Keratinocyte (primary cell): ENCODE measurements around the gene ZNF282. TPM values are rescaled to one million over a fixed set of nuclear protein-coding genes. Genes with fewer than 3 reads are reported as not detected.

ENCODE experiments used
- DNase-seq: peaks from one replicate; pipeline ENCODE4 v3.0.0-alpha.2; 2011; ENCODE audit warnings: low read depth, missing footprints, low spot score
- FAIRE-seq: peaks from 2 replicates; lab custom pipeline; 2011; peaks lifted over from hg19 to GRCh38; lab: Jason Lieb, UNC
- H2AFZ ChIP-seq: 2 replicates; pipeline ENCODE4 v1.6.0; 2012; ENCODE audit warnings: low read length, control low read depth, inconsistent platforms; ENCODE audit not compliant: control insufficient read depth
- H3K27ac ChIP-seq: 2 replicates; pipeline ENCODE4 v1.5.1; 2011; ENCODE audit warnings: low read length; ENCODE audit not compliant: control insufficient read depth, insufficient read depth
- H3K27me3 ChIP-seq: 3 replicates; pipeline ENCODE4 v1.6.0; 2011; ENCODE audit warnings: low read length; ENCODE audit not compliant: control insufficient read depth, insufficient read depth; ENCODE audit errors: extremely low read depth
- H3K36me3 ChIP-seq, 2 experiments: 2 replicates in 1 of 2; 3 replicates in 1 of 2; pipeline ENCODE4 v1.5.1; 2011; ENCODE audit warnings: low read length in 2 of 2, mild to moderate bottlenecking in 1 of 2; ENCODE audit not compliant: control insufficient read depth in 2 of 2, insufficient read depth in 2 of 2; ENCODE audit errors: extremely low read depth in 1 of 2
- H3K4me1 ChIP-seq: 3 replicates; pipeline ENCODE4 v1.5.1; 2011; ENCODE audit warnings: low read length; ENCODE audit not compliant: control insufficient read depth, insufficient read depth; ENCODE audit errors: extremely low read depth
- H3K4me2 ChIP-seq: 3 replicates; pipeline ENCODE4 v1.6.0; 2011; ENCODE audit warnings: low read depth, low read length; ENCODE audit not compliant: control insufficient read depth, insufficient read depth; ENCODE audit errors: extremely low read depth
- H3K4me3 ChIP-seq, 3 experiments: fragments of 200-600 bp in 1 of 3; sonication (generic) in 1 of 3; 2 replicates in 2 of 3; 3 replicates in 1 of 3; pipeline ENCODE4 v1.5.1; 2011 to 2016; ENCODE audit warnings: low read length in 3 of 3, mild to moderate bottlenecking in 3 of 3, control low read depth in 2 of 3, inconsistent platforms in 1 of 3, low read depth in 1 of 3, mixed read lengths in 1 of 3, mixed run types in 1 of 3, moderate library complexity in 1 of 3; ENCODE audit not compliant: control insufficient read depth in 2 of 3, insufficient read depth in 2 of 3; ENCODE audit errors: extremely low read depth in 1 of 3
- H3K79me2 ChIP-seq: 2 replicates; pipeline ENCODE4 v1.6.0; 2012; ENCODE audit warnings: low read length; ENCODE audit not compliant: control insufficient read depth, insufficient read depth
- H3K9ac ChIP-seq: 3 replicates; pipeline ENCODE4 v1.6.0; 2011; ENCODE audit warnings: low read length; ENCODE audit not compliant: control insufficient read depth, insufficient read depth; ENCODE audit errors: extremely low read depth
- H3K9me1 ChIP-seq: 3 replicates; pipeline ENCODE4 v1.6.0; 2011; ENCODE audit warnings: low read length; ENCODE audit not compliant: control insufficient read depth, insufficient read depth; ENCODE audit errors: extremely low read depth
- H3K9me3 ChIP-seq: 2 replicates; pipeline ENCODE4 v1.5.1; 2012; ENCODE audit warnings: low read depth, low read length; ENCODE audit not compliant: control insufficient read depth
- H4K20me1 ChIP-seq: 3 replicates; pipeline ENCODE4 v1.6.0; 2011; ENCODE audit warnings: low read length; ENCODE audit not compliant: control insufficient read depth, insufficient read depth; ENCODE audit errors: extremely low read depth
- CTCF ChIP-seq, 3 experiments: IDR thresholded peaks in 1 of 3; conservative IDR thresholded peaks in 1 of 3; optimal IDR thresholded peaks in 1 of 3; 2 replicates in 2 of 3; 3 replicates in 1 of 3; pipeline versions ENCODE3 to v1.5.1; 2011; ENCODE audit warnings: low read length in 3 of 3, mild to moderate bottlenecking in 3 of 3, moderate library complexity in 2 of 3, control low read depth in 1 of 3, inconsistent platforms in 1 of 3; ENCODE audit not compliant: insufficient read depth in 2 of 3; ENCODE audit errors: extremely low read depth in 1 of 3
- EZH2 ChIP-seq: IDR thresholded peaks from one replicate; pipeline ENCODE4 v1.6.1; 2012; ENCODE audit warnings: inconsistent platforms, mild to moderate bottlenecking, low read length, moderate library complexity
- dilution Hi-C: fragments of 300-500 bp; cut with MboI; formaldehyde crosslinking; loops from one replicate; pipeline ENCODE4 v1.7.0; 2020; ENCODE audit warnings: low sequenced_read_pairs; ENCODE audit not compliant: extremely low pct_ligation_motif_present
- polyA plus RNA-seq, 5 experiments: library from polyadenylated mRNA; depleted of rRNA in 3 of 5; stranded (reverse) in 3 of 5; stranded (forward) in 1 of 5; unstranded in 1 of 5; fragments of >200 nt; gene quantifications; 1 replicate in 1 of 5; 2 replicates in 3 of 5; 3 replicates in 1 of 5; pipeline versions ENCODE4 v1.2.1 to v1.2.3, GENCODE V29; 2011 to 2012; ENCODE audit warnings: missing spikeins in 2 of 5, low read depth in 1 of 5, low replicate concordance in 1 of 5

ZNF282 gene
- polyA plus RNA-seq, 1 donor (not counting 4 experiments of a cell fraction or from before 2014, with no cell fraction given), result 13.1 TPM

- Histone ChIP-seq H2AFZ (peak overlapping the region; percentile 66), H4K20me1 (no peaks in the 10 kb centered on the region), H3K27ac (peak overlapping the region; percentile 94), H3K9me3 (no peaks in the 10 kb centered on the region), H3K27me3 (no peaks in the 10 kb centered on the region), H3K36me3 (peaks cover 3% of the 10 kb centered on the region in 2 experiments), H3K9me1 (no peaks in the 10 kb centered on the region), H3K4me2 (peak overlapping the region; percentile 88), H3K4me3 (peak overlapping the region; percentile 91 to 95 (median 92)), H3K4me1 (peaks cover 21% of the 10 kb centered on the region), H3K9ac (peak overlapping the region; percentile 85), H3K79me2 (peaks cover 56% of the 10 kb centered on the region)
- TF ChIP-seq EZH2 (no peak), CTCF (optimal IDR thresholded peaks at IDR 0.05 in 1 of 3, IDR thresholded peaks at IDR 0.05 in 1 of 3, conservative IDR thresholded peaks at IDR 0.05 in 1 of 3; ENCODE audit: extremely low read depth in 1 of 3, insufficient read depth in 2 of 3, low read length in 3 of 3) (no peak)
- no peak for DNase-seq
- FAIRE-seq, result no peak
- dilution Hi-C loops, result no loop called here
Measured at GRCh38 chr7:149147752-149148653, 47.3 kb upstream of the ZNF282 start.

GRCh38 chr7:149150981-149151380 is 44.4 kb upstream of the ZNF282 start:
- H3K4me2 ChIP-seq, result no peak overlapping the region
- no peaks in the 10 kb centered on the region for H3K9me1 ChIP-seq
- peaks cover 3 to 6% of the 10 kb centered on the region in 2 experiments for H3K36me3 ChIP-seq
- H3K27ac ChIP-seq, result no peak overlapping the region
- peak; percentile 13 for FAIRE-seq
- H3K4me1 ChIP-seq, result peaks cover 8% of the 10 kb centered on the region
- H2AFZ ChIP-seq, result no peak overlapping the region
- no peak overlapping the region for H3K9ac ChIP-seq
- no peak overlapping the region for H3K4me3 ChIP-seq
- dilution Hi-C loops, result no loop called here
- DNase-seq, result no peak
- peaks cover 80% of the 10 kb centered on the region for H3K79me2 ChIP-seq
- no peaks in the 10 kb centered on the region for H4K20me1 ChIP-seq
- TF ChIP-seq CTCF (optimal IDR thresholded peaks at IDR 0.05 in 1 of 3, IDR thresholded peaks at IDR 0.05 in 1 of 3, conservative IDR thresholded peaks at IDR 0.05 in 1 of 3; ENCODE audit: extremely low read depth in 1 of 3, insufficient read depth in 2 of 3, low read length in 3 of 3) (no peak), EZH2 (no peak)
- no peaks in the 10 kb centered on the region for H3K9me3 ChIP-seq
- no peaks in the 10 kb centered on the region for H3K27me3 ChIP-seq
